Limb (tissue), 2 donors: Measurements from ENCODE around the gene JAG2.

Source experiments
- DNase-seq, 2 donors: peaks; one replicate each; pipeline ENCODE4 v3.0.0-alpha.2; 2016; ENCODE audit errors: extremely low spot score in 2 of 2

Gene JAG2

DNA sequence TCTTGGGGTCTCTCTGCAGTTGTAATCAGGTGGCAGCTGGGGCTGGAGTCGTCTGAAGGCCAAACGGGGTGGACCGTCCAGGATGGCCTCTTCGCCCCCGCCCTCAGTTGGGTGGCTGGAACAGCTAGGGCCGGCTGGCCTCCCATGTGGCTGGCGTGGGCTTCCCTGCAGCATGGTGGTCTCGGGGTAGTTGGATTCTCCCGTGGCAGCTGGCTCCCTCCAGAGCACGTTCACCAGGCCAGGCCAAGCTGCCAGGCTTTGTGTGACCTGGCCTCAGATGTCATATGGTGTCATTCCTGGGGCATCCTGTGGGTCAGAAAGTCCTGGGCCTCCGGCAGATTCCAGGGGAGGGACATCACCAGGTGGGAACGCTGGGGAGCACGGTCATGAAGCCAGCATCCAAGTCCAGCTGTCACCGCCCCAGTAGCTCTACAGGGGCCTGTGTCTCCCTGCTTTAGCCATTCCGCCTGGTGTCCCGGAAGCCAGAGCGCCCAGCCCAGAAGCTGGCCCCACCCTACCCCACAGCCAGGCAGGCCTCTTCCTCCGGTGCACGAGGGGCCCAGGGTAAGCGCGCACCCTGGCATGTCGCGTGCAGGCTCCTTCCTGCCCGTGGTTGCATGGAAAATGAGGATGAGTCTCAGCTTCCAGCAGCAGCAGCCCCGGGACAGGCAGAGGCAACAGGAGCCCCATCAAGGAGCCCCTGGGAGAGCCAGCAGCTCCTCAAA, 13.9 kb upstream of the JAG2 start:
- no peak for DNase-seq

GRCh38 chr14:105181549-105182295, 13.1 kb upstream of the JAG2 start:
- no peak for DNase-seq

DNA sequence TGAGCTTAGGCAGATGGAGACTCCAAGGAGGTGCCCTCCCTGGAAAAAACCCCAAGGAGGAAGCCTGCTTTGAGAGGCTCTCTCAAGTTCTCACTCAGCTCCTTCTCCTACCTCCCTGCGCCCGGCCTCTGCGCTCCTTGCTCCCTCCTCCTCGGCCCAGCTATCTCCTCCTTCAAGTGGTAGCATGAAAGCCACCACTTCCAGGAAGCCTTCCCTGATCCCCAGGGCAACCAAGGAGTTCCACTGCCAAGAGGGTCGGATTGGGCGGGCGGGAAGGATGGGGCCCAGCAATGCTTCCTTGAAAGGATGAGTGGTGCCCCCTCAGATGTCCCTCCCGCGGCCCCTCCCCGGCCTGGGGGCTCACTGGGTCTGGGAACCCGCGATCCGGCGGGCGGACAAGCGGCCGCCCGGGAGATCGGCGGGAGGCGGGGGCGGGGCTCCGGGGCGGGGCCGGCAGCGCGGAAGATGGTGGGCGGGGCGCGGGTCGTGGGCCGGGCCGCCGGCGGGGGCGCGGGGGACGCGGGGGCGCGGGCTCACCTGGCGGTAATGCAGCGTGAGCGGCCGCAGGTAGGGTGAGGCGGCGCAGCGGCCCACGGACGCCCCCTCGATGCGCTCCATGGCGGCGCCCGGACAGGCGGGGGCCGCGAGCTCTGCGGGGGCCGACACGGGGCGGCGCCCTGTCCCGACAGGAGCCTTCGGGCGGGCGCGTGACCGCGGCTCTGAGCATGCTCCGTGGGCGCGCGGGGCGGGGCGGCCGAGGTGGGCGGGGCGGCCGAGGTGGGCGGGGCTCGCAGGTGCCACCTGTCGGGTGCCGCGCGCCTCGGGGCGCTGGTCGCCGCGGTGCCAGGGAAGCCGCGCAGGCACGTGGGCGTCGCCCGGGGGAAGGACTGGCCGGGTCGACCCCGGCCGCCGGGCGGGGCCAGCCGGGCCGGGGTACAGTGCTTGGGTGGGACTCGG, 12.3 kb upstream of the JAG2 start, which contains the start of gene NUDT14:
NUDT14 (minus strand) TSS at position 721 of the 957 bp plus-strand sequence; CDS start at position 618, 103 bp downstream.
- DNase-seq, result peak in 1 of 2 donors; percentile 88

DNA sequence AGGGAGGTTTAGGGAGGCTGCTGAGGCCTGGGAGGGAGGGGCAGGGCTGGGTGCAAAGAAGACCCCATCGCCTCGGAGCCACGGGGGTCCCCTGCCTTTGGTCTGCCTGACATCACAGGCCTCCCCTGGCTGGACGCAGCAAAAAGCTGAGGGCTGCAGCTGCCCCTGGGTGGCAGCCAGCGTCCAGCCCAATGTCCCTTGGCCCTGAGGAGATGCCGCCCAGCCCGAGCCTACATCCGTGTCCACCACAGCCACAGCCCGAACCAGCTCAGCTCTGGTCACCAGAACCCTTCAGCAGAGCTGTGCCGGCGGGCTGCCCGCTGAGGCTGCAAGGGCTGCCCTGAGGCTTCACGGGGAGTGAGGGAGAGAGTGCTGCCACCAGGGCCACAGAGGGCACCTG, 10.6 kb upstream of the JAG2 start:
- no peak for DNase-seq

DNA sequence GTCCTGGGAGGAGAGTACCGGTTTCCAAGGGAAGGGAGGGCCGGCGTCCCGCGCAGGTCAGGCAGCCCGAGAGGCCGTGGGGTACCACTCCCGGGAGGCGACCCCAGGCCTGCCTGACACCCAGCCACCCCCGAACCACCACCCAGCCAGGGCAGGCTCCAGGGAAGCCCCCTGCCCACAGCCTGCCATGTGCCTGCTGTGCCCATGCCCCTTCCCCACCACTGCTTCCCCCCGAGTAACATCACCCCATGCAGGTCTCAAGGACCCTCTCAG, 10.2 kb upstream of the JAG2 start:
- no peak for DNase-seq

DNA sequence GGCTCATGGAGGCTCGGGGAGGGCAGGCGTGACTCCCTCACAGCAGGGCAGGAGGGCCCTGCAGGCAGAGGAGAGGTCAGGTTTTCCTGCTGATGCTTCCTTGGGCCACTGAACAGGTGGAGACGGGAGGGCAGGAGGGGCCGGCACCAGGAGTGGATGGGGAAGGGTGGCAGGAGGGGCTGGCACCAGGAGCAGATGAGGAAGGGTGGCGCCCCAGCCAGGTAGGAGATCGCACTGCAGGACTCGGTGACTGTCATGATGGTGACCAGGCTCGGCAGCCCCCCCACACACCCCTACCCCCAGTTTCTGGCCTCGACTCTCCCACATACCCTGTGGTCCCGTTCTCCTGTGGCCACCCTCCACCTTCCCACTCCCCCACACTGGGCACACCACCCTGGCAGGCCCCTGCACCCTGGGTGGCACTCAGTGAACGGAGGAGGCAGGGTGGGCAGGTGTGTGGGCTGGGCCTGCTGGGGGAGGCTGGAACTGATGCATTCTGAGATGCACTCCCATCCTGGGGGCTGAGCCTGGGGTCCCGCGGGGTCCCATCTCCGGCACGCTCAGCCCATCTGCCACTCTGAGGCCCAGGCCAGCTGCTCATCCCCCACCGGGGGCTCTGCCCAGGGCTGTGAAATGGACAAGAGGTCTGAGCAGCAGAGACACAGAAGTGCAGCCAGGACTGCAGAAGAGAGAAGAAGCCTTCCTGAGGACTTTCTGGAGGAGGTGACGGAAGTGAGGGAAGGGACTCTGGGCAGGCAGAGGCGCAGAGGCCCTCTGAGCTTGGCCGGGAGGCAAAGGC, 9.7 kb upstream of the JAG2 start:
- no peak for DNase-seq

GRCh38 chr14:105177082-105177481, 8.5 kb upstream of the JAG2 start:
- DNase-seq, result no peak

DNA sequence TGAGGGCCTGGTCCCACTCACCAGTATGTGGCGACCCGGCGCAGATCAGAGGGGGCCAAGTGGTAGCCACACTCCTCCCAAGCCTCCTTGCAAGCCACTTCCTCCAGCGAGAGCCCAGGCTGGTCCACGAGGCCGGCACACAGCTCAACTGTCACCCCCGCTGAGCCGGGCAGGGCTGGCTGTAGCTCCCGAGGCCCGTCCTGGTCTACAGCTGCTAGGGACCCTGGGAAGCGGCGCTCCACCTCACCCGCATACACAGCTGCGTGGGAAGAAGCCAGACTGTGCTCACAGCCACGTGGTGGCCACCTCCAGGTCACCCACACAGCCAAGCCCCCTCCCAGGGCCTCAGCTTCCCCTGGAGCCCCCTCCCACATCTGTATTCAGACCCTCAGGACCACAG, 7.9 kb upstream of the JAG2 start:
- no peak for DNase-seq

- no peak for DNase-seq
These were observed 5.6 kb upstream of the JAG2 start for GRCh38 chr14:105173901-105174894.

- no peak for DNase-seq
These were observed 4.6 kb upstream of the JAG2 start for GRCh38 chr14:105173145-105173544.

DNA sequence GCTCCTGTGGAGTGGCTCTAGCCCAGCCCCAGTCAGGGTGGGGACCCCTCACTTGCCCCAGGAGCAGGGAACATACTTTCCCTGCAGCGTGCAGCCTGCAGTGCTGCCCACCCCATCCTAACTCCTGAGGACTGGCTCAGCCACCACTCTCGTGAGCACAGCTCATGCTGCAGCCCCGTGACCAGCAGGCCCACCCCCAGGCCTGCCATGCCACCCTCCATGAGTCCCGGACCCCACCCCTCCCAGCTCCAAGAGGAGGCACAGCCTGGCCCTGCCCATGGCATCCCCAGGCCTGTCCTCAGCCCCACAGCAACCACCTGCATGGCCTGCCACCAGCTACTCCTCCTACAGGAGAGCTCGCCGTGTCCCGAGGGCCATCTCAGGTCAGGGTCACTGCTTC, 3.9 kb upstream of the JAG2 start:
- DNase-seq, result no peak

- no peak for DNase-seq
These were observed 2.6 kb upstream of the JAG2 start for GRCh38 chr14:105171004-105171673.

DNA sequence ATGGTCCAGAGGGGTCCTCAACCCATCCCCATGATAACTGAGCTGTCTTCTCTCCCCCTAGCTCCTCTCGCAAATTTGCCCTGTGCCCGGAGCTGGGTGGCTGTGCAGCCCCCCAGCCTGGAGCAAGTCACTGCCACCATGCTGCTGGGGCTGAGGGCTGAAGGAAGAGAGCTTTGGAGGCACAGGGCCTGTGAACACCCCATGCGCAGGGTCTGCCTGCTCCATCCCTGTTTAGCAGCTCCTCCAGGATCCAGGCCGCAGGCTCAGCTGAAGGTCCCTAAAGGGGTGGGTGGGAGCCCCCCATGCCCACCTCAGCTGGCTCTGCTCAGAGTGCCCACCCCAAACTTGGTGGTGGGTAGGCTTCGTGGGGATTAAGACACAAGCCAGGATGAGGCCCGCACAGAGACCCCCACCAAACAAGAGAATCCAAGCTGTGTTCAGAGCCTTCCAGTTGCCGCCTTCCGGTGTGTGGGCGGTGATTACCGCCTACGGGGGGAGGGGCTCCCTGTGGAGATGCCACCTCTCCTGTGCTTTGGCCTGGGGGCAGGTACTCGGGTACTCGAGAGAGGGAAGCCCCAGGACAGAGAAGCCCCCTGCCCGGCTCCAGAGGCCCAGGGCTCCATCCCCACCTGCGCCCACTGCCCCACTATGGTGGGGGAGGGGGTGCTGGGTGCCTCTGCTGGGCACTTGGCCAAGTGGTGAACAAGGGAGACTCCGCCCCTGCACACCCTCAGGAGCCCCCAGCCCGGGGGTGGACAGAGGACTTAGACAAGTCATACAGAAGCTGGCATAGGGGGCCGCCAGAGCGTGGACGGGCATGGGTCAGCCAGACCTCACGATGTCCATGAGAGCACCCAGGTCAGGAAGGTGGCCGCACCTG, 1.4 kb upstream of the JAG2 start:
- no peak for DNase-seq

- peak in 1 of 2 donors; percentile 73 for DNase-seq
These were observed 467 bp upstream of the JAG2 start for GRCh38 chr14:105168979-105169507.

DNA sequence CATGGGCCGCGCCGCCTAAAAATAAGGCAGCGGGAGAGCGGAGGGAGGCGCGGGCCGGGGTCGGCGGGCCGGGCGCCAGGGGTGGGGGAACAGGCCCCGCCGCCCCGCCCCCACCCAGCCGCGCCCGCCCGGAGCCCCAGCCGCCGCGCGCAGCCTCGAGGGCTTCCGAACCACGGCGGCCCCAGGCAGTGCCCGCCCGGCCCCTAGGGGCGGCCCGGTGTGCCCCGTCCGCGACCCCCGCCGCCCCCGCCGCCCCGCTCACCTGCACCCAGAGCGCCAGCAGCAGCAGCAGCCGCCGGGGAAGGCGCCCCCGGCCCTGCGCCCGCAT, 519 bp downstream of the JAG2 start:
- DNase-seq, result no peak

DNA sequence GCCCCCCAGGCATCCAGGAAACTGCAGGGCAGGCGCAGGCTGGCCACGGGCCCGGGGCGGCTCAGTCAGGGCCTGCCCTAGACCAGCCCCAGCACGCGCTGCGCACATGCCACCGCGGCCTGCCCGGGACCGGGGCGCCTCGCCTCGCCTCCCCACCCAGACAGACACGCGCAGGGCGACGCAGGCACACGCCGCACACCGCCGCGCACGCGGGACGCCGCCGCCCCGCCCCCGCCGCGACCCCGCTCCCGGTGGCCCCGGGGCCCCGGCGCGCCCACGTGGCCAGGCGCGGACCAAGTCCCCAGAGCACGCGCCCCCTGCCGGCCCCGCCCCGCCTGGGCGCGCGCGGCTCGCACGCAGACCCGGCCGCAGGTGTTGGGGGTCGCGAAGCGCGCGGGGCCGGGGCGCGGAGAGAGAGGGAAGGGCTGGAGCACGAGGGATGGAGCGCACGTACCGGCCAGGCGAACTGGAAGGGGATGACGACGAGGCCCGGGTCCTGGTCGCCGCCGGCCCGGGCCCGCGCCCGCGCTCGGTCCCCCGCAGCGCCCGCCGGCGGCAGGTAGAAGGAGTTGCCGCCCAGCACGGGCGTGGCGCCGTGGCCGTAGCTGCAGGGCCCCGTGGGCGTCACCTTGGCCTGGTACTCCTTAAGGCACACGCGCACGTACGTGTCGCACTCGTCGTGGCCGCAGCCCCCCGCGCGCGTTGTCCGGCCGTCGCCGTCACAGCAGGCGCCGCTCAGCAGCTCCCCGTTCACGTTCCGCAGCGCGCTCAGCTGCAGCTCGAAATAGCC, 1.1 kb downstream of the JAG2 start:
- DNase-seq, result no peak

DNA sequence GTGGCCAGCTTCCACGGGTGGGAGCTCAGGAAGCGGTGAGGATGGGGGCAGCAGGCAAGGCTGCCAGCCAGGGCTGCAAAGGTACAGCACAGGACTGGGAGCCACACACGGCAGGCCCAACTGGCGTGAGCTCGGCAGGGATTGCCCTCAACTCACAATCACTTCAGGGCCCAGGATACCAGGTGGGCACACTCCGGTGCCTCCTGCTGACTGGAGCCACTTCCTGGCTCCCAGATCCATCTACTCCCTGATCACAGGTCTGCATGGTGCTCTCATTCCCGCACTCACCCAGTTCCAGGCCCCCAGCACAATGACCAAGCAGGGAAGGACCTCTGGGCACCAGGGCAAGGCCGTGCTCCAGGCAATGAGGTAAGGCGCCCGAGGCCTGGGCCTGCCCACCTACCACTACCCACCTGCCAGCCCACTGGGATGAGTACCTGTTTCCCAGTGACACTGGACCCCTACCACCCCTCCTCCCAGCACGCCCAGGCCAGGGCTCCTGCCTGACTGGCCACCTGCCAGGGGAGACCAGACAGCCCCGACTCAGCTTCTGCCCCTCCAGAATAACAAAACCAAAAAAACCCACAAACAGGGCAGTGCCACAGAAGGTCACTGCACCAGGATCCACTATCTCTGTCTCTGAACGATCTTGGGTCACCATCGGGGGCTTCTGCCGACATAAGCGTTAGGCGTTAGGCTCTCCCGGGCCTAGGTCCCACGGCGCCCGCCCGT, 1.8 kb downstream of the JAG2 start:
- DNase-seq, result no peak
